Mucosa of descending colon (tissue), 3 donors: ENCODE data around the gene LUZP1. TPM values are rescaled to one million over a fixed set of nuclear protein-coding genes. Genes with fewer than 3 reads are reported as not detected.
A peak's percentile ranks its signal among the peaks of the same experiment; 100 is the strongest.

Source experiments
- ATAC-seq: fragments of 200-7000 bp; cut with Tn5 transposase; one replicate; pipeline ENCODE4 v1.9.1; 2020; ENCODE audit warnings: mild to moderate bottlenecking, moderate library complexity
- DNase-seq, 3 donors: peaks; one replicate each; pipeline ENCODE4 v3.0.0-alpha.2; 2020
- H3K36me3 ChIP-seq: fragments of 200-600 bp; one replicate; pipeline ENCODE4 v1.8.0; 2021; ENCODE audit warnings: low read depth, mild to moderate bottlenecking
- H3K4me1 ChIP-seq: fragments of 200-600 bp; one replicate; pipeline ENCODE4 v1.8.0; 2021; ENCODE audit warnings: low read depth, mild to moderate bottlenecking
- H3K4me3 ChIP-seq: fragments of 200-600 bp; one replicate; pipeline ENCODE4 v1.8.0; 2021; ENCODE audit warnings: mild to moderate bottlenecking
- H3K9me3 ChIP-seq: fragments of 200-600 bp; one replicate; pipeline ENCODE4 v1.8.0; 2021; ENCODE audit warnings: mild to moderate bottlenecking
- intact Hi-C, 2 donors: fragments of 100-400 bp; cut with DNase I in 1 of 2; cut with micrococcal nuclease in 1 of 2; formaldehyde crosslinking; loops; one replicate each; pipeline versions ENCODE4 v1.11.0 to v1.11.1; 2022; cut with DNase I, micrococcal nuclease
- total RNA-seq, 3 donors: library from RNA; stranded (reverse); fragmentation: NEBNext Ultra II Directional in 2 of 3; extraction: Animal tissue kit (Norgen Biotek cat#: 25700) in 2 of 3; gene quantifications; one replicate each; pipeline versions ENCODE4 v1.2.1 to v1.2.4, GENCODE V29; 2021 to 2023
- TF ChIP-seq, protein P1 (sequence below): fragments of 200-600 bp; IDR thresholded peaks from one replicate; pipeline ENCODE4 v1.8.0; 2022; ENCODE audit warnings: antibody characterized with exemption, mild to moderate bottlenecking
- donor health status: DM: no; HTN: no; CAD: no; lungs with moderate emphysema.
- donor health status: DM: no; HTN: no; CAD: no.
- donor health status: DM: no; HTN: yes; CAD: no.

LUZP1 gene
- total RNA-seq, 3 donors from 2014 or later = 48.4 to 57.7 (median 52.0) TPM

DNA sequence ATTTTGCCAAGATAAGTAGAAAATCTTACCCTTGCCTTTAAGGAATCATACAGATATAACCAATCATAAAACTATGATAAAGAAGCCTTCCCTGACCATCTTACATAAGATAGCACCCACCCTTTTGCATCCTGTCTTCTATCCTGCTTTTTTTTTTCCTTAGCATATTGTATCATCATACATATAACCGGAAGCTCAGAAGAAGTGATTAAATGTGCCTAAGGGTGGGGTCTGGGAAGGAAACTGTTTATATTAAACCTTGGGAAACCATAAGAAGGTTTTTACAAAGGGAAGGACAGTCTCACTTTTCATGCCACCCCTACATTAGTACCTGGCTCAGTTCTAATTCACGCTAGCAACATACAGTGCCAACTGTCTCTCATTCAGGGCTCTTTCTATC, 66.8 kb downstream of the LUZP1 start:
- H3K9me3 ChIP-seq = no peaks in the 10 kb centered on the region
- H3K4me1 ChIP-seq = peaks cover 25% of the 10 kb centered on the region
- no peak for DNase-seq
- peak; percentile 28 for ATAC-seq
- H3K4me3 ChIP-seq = no peak overlapping the region
- TF ChIP-seq, protein P1, sequence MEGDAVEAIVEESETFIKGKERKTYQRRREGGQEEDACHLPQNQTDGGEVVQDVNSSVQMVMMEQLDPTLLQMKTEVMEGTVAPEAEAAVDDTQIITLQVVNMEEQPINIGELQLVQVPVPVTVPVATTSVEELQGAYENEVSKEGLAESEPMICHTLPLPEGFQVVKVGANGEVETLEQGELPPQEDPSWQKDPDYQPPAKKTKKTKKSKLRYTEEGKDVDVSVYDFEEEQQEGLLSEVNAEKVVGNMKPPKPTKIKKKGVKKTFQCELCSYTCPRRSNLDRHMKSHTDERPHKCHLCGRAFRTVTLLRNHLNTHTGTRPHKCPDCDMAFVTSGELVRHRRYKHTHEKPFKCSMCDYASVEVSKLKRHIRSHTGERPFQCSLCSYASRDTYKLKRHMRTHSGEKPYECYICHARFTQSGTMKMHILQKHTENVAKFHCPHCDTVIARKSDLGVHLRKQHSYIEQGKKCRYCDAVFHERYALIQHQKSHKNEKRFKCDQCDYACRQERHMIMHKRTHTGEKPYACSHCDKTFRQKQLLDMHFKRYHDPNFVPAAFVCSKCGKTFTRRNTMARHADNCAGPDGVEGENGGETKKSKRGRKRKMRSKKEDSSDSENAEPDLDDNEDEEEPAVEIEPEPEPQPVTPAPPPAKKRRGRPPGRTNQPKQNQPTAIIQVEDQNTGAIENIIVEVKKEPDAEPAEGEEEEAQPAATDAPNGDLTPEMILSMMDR = no peak
- H3K36me3 ChIP-seq = no peaks in the 10 kb centered on the region
- intact Hi-C loops = loop anchor here in 1 of 2 donors (5.0 kb wide), 1 partner anchor 65 kb away; the partner anchor contains the start of gene LUZP1

DNA sequence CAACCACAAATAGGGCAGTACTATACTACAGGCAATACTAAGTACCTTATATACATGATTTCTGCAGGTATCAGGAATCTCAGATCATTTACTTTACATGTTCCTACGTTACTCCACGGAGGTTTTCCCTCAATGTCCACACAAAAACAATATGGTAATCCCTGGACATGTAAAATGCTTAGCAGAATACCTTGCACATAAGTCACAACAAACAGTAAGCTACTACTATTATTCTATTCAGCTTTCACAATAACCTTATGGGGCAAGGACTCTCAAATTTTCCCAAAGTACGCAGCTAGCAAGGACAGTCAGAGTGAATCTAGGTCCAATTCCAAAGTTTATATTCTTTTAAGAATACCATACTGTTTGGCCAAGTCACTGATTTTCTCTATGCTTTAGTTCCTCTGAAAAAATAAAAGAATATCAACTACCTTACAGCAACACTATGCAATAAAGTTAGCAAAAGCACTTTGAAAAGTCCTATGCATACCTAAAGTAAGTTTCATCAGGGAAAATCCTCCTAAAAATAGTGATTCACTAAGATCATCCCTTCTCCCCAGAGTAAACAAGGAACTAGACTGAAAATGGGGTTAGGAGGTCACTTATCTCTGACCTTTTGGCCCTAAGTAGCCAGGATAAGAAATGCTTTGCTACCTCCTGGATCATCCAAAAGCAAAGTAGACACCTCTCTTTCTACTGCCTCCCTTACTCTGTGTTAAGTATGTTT, 67.4 kb downstream of the LUZP1 start:
- no peaks in the 10 kb centered on the region for H3K36me3 ChIP-seq
- no peak overlapping the region for H3K4me3 ChIP-seq
- no peak for DNase-seq
- ATAC-seq = no peak
- intact Hi-C loops = loop anchor here in 1 of 2 donors (5.0 kb wide), 1 partner anchor 66 kb away; the partner anchor contains the start of gene LUZP1
- H3K9me3 ChIP-seq = no peaks in the 10 kb centered on the region
- peaks cover 25% of the 10 kb centered on the region for H3K4me1 ChIP-seq
- TF ChIP-seq, protein P1 = no peak

DNA sequence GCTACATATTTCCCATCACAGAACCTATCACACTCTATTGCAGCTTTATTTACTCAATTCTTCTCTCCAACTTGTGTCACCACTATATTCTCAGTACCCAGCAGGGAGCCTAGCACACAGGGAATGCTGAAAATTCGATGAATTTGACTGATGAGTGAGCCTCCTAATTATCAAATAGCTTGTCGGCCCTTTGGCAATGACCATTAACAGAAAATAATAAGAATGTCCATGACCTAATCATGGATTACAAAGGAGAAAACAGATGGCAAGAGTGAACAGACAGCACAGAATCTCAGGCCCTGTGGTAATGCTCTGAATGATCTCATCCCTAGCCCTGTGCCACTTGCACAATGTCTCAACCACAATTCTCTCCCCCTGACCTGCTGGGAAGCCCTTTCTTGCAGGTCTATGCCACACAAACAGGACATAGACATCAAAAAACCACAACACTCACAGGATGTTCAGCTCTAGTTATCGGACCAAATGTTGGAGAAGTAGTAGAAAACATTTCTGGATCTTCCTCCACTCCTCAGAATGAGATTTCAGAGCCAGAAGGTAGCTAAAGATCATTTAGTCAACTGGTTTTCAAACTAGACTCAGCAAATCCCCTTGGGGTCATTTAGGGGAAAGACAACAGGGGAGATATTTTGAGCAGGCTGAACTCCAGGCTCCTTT, 68.4 kb downstream of the LUZP1 start:
- TF ChIP-seq, protein P1 = no peak
- DNase-seq (no peak), ATAC-seq (peak; percentile 24)
- H3K36me3 ChIP-seq = no peaks in the 10 kb centered on the region
- H3K4me3 ChIP-seq = no peak overlapping the region
- H3K4me1 ChIP-seq = peaks cover 25% of the 10 kb centered on the region
- H3K9me3 ChIP-seq = no peaks in the 10 kb centered on the region
- intact Hi-C loops = loop anchor here in 1 of 2 donors (5.0 kb wide), 1 partner anchor 67 kb away; the partner anchor contains the start of gene LUZP1

DNA sequence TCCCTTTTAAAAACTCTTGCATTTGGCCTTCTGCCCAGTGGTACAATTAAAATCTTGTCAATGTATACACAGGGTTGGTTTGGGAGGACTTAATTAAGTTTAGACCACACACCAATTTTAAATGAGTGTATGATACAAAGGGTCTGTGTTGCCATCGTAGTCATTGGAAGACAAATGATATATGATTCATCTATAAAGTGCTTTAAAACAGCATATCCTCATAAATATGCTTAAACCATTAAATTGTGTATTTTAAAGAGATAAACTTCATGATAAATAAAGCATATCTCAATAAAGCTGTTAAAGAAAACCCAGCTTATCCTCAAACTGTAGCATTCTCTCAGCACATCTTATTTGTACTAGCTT, 69.5 kb downstream of the LUZP1 start:
- intact Hi-C loops = loop anchor here (2.0 kb wide), 1 partner anchor 86 kb away; no protein-coding TSS in a partner anchor
- H3K9me3 ChIP-seq = no peaks in the 10 kb centered on the region
- ATAC-seq (no peak), DNase-seq (no peak)
- peaks cover 25% of the 10 kb centered on the region for H3K4me1 ChIP-seq
- TF ChIP-seq, protein P1 = no peak
- no peak overlapping the region for H3K4me3 ChIP-seq
- H3K36me3 ChIP-seq = no peaks in the 10 kb centered on the region

DNA sequence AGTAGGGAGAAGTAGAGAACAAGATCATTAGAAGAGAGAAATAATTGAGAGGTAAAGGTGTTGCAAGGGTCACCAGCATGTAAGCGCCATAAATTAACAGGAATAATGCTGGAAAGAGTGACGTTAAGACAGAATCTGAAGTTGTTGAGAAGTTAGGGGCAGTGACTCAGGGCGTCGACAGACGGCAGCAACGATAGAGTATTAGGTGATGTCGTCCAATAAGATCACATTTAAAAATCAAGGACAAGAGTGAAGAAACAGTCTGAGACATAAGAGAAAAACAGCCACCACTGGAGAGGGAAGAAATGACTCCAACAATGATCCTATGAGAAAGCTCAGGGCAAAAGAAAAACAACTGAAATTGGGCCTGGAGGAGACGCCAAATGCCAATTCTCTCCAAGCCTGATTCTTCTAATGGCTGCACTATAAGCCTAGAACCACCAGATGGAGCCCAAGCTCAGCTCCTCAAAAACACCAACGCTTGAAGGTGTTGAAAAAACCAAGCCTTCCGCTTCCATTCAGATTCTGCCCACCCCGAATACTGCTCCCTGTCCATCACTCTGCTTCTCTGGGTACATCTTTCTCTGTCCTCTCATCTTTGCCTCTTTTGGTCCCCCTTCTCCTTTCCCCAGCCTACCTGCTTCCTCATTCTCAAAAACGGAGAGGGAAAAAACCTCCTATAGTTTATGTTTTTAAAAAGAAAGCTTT, 70.0 kb downstream of the LUZP1 start:
- ATAC-seq (peak; percentile 75), DNase-seq (peak in 1 of 3 donors; percentile 76)
- Histone ChIP-seq H3K4me3 (no peak overlapping the region), H3K36me3 (no peaks in the 10 kb centered on the region), H3K9me3 (no peaks in the 10 kb centered on the region), H3K4me1 (peaks cover 25% of the 10 kb centered on the region)
- intact Hi-C loops = loop anchor here (2.0 kb wide), 1 partner anchor 86 kb away; no protein-coding TSS in a partner anchor
- TF ChIP-seq, protein P1 = peak; percentile 81
